Lung (tissue), 12 donors: ENCODE results near the gene MILR1. TPM values are rescaled to one million over a fixed set of nuclear protein-coding genes. Genes with fewer than 3 reads are reported as not detected.

Experiments
- ATAC-seq: fragments of 200-7000 bp; cut with Tn5 transposase; one replicate; pipeline ENCODE4 v1.9.1; 2020; ENCODE audit warnings: moderate number of reproducible peaks; ENCODE audit not compliant: insufficient read depth, low FRiP score
- DNase-seq, 3 donors: peaks; one replicate each; pipeline ENCODE4 v3.0.0-alpha.2; 2013 to 2017
- H3K27ac ChIP-seq, 2 donors: one replicate each; pipeline ENCODE4 v1.5.1; 2013; ENCODE audit warnings: mild to moderate bottlenecking in 2 of 2, moderate library complexity in 2 of 2, control low read depth in 1 of 2, inconsistent platforms in 1 of 2, low read depth in 1 of 2, low read length in 1 of 2
- H3K27me3 ChIP-seq, 3 donors: one replicate each; pipeline ENCODE4 v1.5.1; 2013; ENCODE audit warnings: low read length in 2 of 3; ENCODE audit not compliant: control insufficient read depth in 3 of 3, insufficient read depth in 3 of 3
- H3K36me3 ChIP-seq, 4 donors: one replicate each; pipeline ENCODE4 v1.5.1; 2013; ENCODE audit warnings: low read length in 4 of 4, mild to moderate bottlenecking in 1 of 4, moderate library complexity in 1 of 4; ENCODE audit not compliant: control insufficient read depth in 4 of 4, insufficient read depth in 4 of 4
- H3K4me1 ChIP-seq, 5 donors: one replicate each; pipeline ENCODE4 v1.5.1; 2013; ENCODE audit warnings: low read length in 5 of 5, mild to moderate bottlenecking in 2 of 5, moderate library complexity in 1 of 5; ENCODE audit not compliant: control insufficient read depth in 5 of 5, insufficient read depth in 5 of 5
- H3K4me3 ChIP-seq: one replicate; pipeline ENCODE4 v1.5.1; 2013; ENCODE audit warnings: mild to moderate bottlenecking, control low read depth, moderate library complexity
- H3K9ac ChIP-seq, 2 donors: one replicate each; pipeline ENCODE4 v1.5.1; 2013; ENCODE audit warnings: low read length in 2 of 2, control low read depth in 1 of 2; ENCODE audit not compliant: insufficient read depth in 1 of 2
- H3K9me3 ChIP-seq, 4 donors: one replicate each; pipeline ENCODE4 v1.5.1; 2013; ENCODE audit warnings: low read length in 3 of 4, mild to moderate bottlenecking in 1 of 4, moderate library complexity in 1 of 4; ENCODE audit not compliant: control insufficient read depth in 4 of 4, insufficient read depth in 3 of 4
- WGBS, 2 donors: extraction: QIAGEN DNeasy Blood & Tissue Kit; methylation state at CpG; one replicate each; pipeline ENCODE4 v1.1.7; 2013; 5-methylcytosine and 5-hydroxymethylcytosine counted together
- polyA plus RNA-seq, 2 donors: library from polyadenylated mRNA; stranded (reverse); fragments of 200-250 nt; gene quantifications; one replicate each; pipeline ENCODE4 v1.2.1, GENCODE V29; 2013
- total RNA-seq, 2 donors: library from RNA; depleted of rRNA in 1 of 2; stranded (reverse); fragments of >200 nt in 1 of 2; gene quantifications; one replicate each; pipeline ENCODE4 v1.2.1, GENCODE V29; 2014 to 2021
- TF ChIP-seq, protein P1 (sequence below): IDR thresholded peaks from 2 replicates; pipeline ENCODE4 v1.5.1; 2012; ENCODE audit warnings: mild to moderate bottlenecking; ENCODE audit errors: control extremely low read depth, extremely low read depth
- donor health status: control.
- donor health status: control.
- donor health status: Bipolar disorder and iron deficiency.
- donor health status: healthy.
- donor health status: DM: yes; HTN: yes; CAD: no.

MILR1 gene
- total and polyA plus RNA-seq, 4 donors = 6.9 to 36.3 (median 16.7) TPM

DNA sequence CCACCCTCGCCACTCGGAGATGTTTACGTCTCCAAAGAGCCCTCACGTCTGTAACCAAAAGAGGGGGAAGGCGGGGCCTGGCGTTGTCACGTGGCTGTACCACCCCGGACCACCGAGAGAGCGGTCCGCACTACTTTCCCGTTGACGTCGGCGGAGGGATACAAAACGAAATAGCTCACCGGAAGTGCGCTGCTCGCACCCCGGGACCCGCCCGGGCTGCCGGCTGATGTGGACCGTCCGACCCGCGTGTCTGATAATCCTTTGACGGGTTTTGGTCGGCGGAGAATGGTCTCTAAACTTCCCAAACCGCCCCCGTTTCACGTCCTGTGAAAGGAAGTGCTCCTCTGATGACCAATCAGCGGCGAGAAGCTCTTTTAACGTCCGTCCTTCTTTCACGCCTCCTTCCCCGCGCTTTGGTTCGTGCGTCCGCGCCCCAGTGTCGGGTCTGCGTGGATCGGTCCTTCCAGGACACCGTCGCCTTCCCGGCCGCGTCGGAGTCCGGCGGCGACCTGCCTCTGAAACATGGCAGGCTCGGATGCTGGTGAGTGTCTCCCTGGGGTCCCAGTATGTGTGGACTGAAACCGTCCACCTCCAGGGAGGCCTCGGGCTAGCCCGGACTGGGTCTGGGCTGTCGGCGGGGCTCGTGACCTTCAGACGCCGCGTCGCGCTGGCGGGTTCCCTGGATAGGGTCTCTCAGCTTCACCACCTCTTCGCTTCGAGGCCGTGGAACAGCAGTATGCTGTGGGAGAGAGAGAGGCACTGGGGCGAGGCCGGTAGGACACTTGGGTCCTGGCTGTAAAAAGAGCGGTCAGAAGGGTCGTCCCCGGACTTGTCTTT is 57.9 kb downstream of the MILR1 start, which contains the start of gene CEP95:
Gene CEP95, plus strand, starts transcription at position 402 of the 837 bp plus-strand sequence. Its CDS starts 121 bp downstream, at position 523.
- 0% methylated on average over 76 to 77 of the region's 77 CpGs for WGBS, 2 donors
- Histone ChIP-seq H3K9me3 (no peaks in the 10 kb centered on the region), H3K4me1 (peaks cover 0 to 23% (median 19%) of the 10 kb centered on the region in 5 donors), H3K27ac (peak within 1 kb of the TSS; percentile 93 to 100), H3K36me3 (peaks cover 15 to 54% (median 37%) of the 10 kb centered on the region in 4 donors), H3K27me3 (no peaks in the 10 kb centered on the region), H3K4me3 (peak within 1 kb of the TSS; percentile 99), H3K9ac (peak within 1 kb of the TSS; percentile 100)
- DNase-seq = peak; percentile 99
- ATAC-seq = peak; percentile 78
- TF ChIP-seq, protein P1, sequence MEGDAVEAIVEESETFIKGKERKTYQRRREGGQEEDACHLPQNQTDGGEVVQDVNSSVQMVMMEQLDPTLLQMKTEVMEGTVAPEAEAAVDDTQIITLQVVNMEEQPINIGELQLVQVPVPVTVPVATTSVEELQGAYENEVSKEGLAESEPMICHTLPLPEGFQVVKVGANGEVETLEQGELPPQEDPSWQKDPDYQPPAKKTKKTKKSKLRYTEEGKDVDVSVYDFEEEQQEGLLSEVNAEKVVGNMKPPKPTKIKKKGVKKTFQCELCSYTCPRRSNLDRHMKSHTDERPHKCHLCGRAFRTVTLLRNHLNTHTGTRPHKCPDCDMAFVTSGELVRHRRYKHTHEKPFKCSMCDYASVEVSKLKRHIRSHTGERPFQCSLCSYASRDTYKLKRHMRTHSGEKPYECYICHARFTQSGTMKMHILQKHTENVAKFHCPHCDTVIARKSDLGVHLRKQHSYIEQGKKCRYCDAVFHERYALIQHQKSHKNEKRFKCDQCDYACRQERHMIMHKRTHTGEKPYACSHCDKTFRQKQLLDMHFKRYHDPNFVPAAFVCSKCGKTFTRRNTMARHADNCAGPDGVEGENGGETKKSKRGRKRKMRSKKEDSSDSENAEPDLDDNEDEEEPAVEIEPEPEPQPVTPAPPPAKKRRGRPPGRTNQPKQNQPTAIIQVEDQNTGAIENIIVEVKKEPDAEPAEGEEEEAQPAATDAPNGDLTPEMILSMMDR = no peak

- Histone ChIP-seq H3K4me3 (peak overlapping the region; percentile 79), H3K27ac (peak overlapping the region; percentile 93 to 100), H3K9me3 (no peaks in the 10 kb centered on the region), H3K4me1 (peaks cover 0 to 23% (median 19%) of the 10 kb centered on the region in 5 donors), H3K9ac (peak overlapping the region; percentile 93 to 100), H3K27me3 (no peaks in the 10 kb centered on the region), H3K36me3 (peaks cover 14 to 49% (median 35%) of the 10 kb centered on the region in 4 donors)
- peak; percentile 9 for ATAC-seq
- WGBS, 2 donors = 0 to 1% methylated on average over 13 of the region's 13 CpGs
- TF ChIP-seq, protein P1 = peak; percentile 43
- peak; percentile 77 to 92 (median 91) for DNase-seq
Observed at GRCh38 chr17:64507413-64507782, 58.5 kb downstream of the MILR1 start.

GRCh38 chr17:64508683-64509082 is 59.8 kb downstream of the MILR1 start:
- Histone ChIP-seq H3K4me3 (no peak overlapping the region), H3K27me3 (no peaks in the 10 kb centered on the region), H3K9me3 (no peaks in the 10 kb centered on the region), H3K36me3 (peaks cover 11 to 48% (median 31%) of the 10 kb centered on the region in 4 donors), H3K4me1 (peaks cover 0 to 19% (median 14%) of the 10 kb centered on the region in 5 donors), H3K9ac (peak overlapping the region; percentile 93 to 100), H3K27ac (no peak overlapping the region)
- ATAC-seq = no peak
- TF ChIP-seq, protein P1 = no peak
- WGBS, 2 donors = 90% methylated on average over 2 of the region's 2 CpGs
- DNase-seq = no peak
